ENCODE results near the gene UNC80. TPM values are rescaled to one million over a fixed set of nuclear protein-coding genes. Genes with fewer than 3 reads are reported as not detected.

UNC80 gene
- total RNA-seq, 1 experiment from 2014 or later, result 1.8 TPM

GRCh38 chr2:209998596-209998995, 227.0 kb downstream of the UNC80 start:
- ChIA-PET POLR2A (ENCODE audit: low non-redundant PET) (no interaction called here), CTCF (no interaction called here)
- Histone ChIP-seq H3K27me3 (replicated peaks; ENCODE audit: insufficient read depth, low read depth, low read length, poor library complexity) (no peaks in the 10 kb centered on the region), H3K27ac (ENCODE audit: low read depth, low read length, poor library complexity, severe bottlenecking) (no peak overlapping the region), H3K9me3 (ENCODE audit: low read depth, low read length, poor library complexity, severe bottlenecking) (no peaks in the 10 kb centered on the region), H3K36me3 (ENCODE audit: insufficient read depth, low read length, poor library complexity, severe bottlenecking) (no peaks in the 10 kb centered on the region), H3K4me3 (ENCODE audit: low read depth, low read length, poor library complexity, severe bottlenecking) (no peak overlapping the region), H3K4me1 (ENCODE audit: insufficient read depth, low read length, poor library complexity, severe bottlenecking) (peaks cover 3% of the 10 kb centered on the region)
- no peak for DNase-seq (ENCODE audit: low spot score)
- intact Hi-C loops (cut with micrococcal nuclease; ENCODE audit: unreplicated experiment), result no loop called here
- TF ChIP-seq CTCF (conservative IDR thresholded peaks at IDR 0.05; ENCODE audit: low read depth, low read length), result no peak
- no peak for TF ChIP-seq EZH2 (IDR thresholded peaks at IDR 0.05; ENCODE audit: borderline replicate concordance, low read depth, low read length, poor library complexity, severe bottlenecking)
- no TSS peak for BruUV-seq (replicated peaks)

- no peaks in the 10 kb centered on the region for H3K27me3 ChIP-seq (replicated peaks; ENCODE audit: insufficient read depth, low read depth, low read length, poor library complexity)
- H3K36me3 ChIP-seq (ENCODE audit: insufficient read depth, low read length, poor library complexity, severe bottlenecking), result peaks cover 6% of the 10 kb centered on the region
- ChIA-PET POLR2A (ENCODE audit: low non-redundant PET) (interaction anchor here (0.6 kb wide), 1 partner anchor 91 kb away, joined by 4 read pairs; no protein-coding TSS in a partner anchor), CTCF (no interaction called here)
- H3K27ac ChIP-seq (ENCODE audit: low read depth, low read length, poor library complexity, severe bottlenecking), result no peak overlapping the region
- intact Hi-C loops (cut with micrococcal nuclease; ENCODE audit: unreplicated experiment), result no loop called here
- BruUV-seq (replicated peaks), result no TSS peak
- no peak for DNase-seq (ENCODE audit: low spot score)
- H3K4me1 ChIP-seq (ENCODE audit: insufficient read depth, low read length, poor library complexity, severe bottlenecking), result peaks cover 12% of the 10 kb centered on the region
- no peak for TF ChIP-seq EZH2 (IDR thresholded peaks at IDR 0.05; ENCODE audit: borderline replicate concordance, low read depth, low read length, poor library complexity, severe bottlenecking)
- no peak for TF ChIP-seq CTCF (conservative IDR thresholded peaks at IDR 0.05; ENCODE audit: low read depth, low read length)
- H3K9me3 ChIP-seq (ENCODE audit: low read depth, low read length, poor library complexity, severe bottlenecking), result no peaks in the 10 kb centered on the region
- no peak overlapping the region for H3K4me3 ChIP-seq (ENCODE audit: low read depth, low read length, poor library complexity, severe bottlenecking)
Measured at GRCh38 chr2:210000464-210001324, 229.1 kb downstream of the UNC80 start.

GRCh38 chr2:210002158-210003157, 230.8 kb downstream of the UNC80 start, which contains the start of gene RPE:
RPE (plus strand) TSS chr2:210002638; CDS start chr2:210002662, 24 bp downstream.
- TF ChIP-seq CTCF (conservative IDR thresholded peaks at IDR 0.05; ENCODE audit: low read depth, low read length) (no peak), EZH2 (IDR thresholded peaks at IDR 0.05; ENCODE audit: borderline replicate concordance, low read depth, low read length, poor library complexity, severe bottlenecking) (no peak)
- CTCF ChIA-PET, result no interaction called here
- BruUV-seq (replicated peaks), result no TSS peak

More at GRCh38 chr2:210002158-210003157, 230.8 kb downstream of the UNC80 start, which contains the start of gene RPE:
- POLR2A ChIA-PET (ENCODE audit: low non-redundant PET), result no interaction called here
- H3K4me1 ChIP-seq (ENCODE audit: insufficient read depth, low read length, poor library complexity, severe bottlenecking), result peaks cover 12% of the 10 kb centered on the region
- DNase-seq (ENCODE audit: low spot score), result peak; percentile 97
- no peaks in the 10 kb centered on the region for H3K9me3 ChIP-seq (ENCODE audit: low read depth, low read length, poor library complexity, severe bottlenecking)
- peak within 1 kb of the TSS; percentile 62 for H3K27ac ChIP-seq (ENCODE audit: low read depth, low read length, poor library complexity, severe bottlenecking)
- H3K4me3 ChIP-seq (ENCODE audit: low read depth, low read length, poor library complexity, severe bottlenecking), result peak within 1 kb of the TSS; percentile 94
- H3K27me3 ChIP-seq (replicated peaks; ENCODE audit: insufficient read depth, low read depth, low read length, poor library complexity), result no peaks in the 10 kb centered on the region
- peaks cover 13% of the 10 kb centered on the region for H3K36me3 ChIP-seq (ENCODE audit: insufficient read depth, low read length, poor library complexity, severe bottlenecking)
- intact Hi-C loops (cut with micrococcal nuclease; ENCODE audit: unreplicated experiment), result no loop called here
